Stomach (tissue), 4 donors: ENCODE results near the gene METTL5.

Source experiments
- CTCF ChIP-seq, 7 experiments: fragments of 450-650 bp in 4 of 7; fragments of 200-600 bp in 3 of 7; sonication (generic) in 3 of 7; IDR thresholded peaks; one replicate each; pipeline ENCODE4 v1.5.1; 2016 to 2019; ENCODE audit warnings: antibody characterized with exemption in 7 of 7, control low read depth in 2 of 7, mild to moderate bottlenecking in 1 of 7
- EP300 ChIP-seq: sonication (generic); formaldehyde crosslinking; IDR thresholded peaks from one replicate; pipeline ENCODE4 v1.6.1; 2017; ENCODE audit warnings: antibody characterized with exemption
- POLR2A ChIP-seq, 4 donors: fragments of 450-650 bp; IDR thresholded peaks; one replicate each; pipeline ENCODE4 v1.6.1; 2016; ENCODE audit warnings: antibody characterized with exemption in 4 of 4, control low read depth in 2 of 4, mild to moderate bottlenecking in 1 of 4, moderate library complexity in 1 of 4
- POLR2AphosphoS5 ChIP-seq, 3 donors: sonication (generic); formaldehyde crosslinking; IDR thresholded peaks; one replicate each; pipeline ENCODE4 v1.6.1; 2016; ENCODE audit warnings: antibody characterized with exemption in 3 of 3

DNA sequence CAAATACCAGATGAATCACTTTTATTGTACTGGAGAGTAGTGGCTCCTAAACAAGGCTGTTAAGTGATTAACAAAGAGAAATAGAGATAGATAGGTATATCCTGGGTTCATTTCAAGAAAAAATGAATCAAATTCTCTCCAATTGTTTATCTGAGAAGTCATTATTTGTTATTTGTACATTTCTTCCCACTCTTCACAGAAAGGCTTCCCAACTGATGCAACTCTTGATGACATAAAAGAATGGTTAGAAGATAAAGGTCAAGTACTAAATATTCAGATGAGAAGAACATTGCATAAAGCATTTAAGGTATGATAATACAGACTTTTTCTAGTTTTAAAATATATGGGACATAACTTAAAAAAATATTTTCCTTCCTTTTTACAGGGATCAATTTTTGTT lies 18.1 kb downstream of the METTL5 start:
- TF ChIP-seq CTCF (IDR thresholded peaks at IDR 0.05): no peak
- no peak for TF ChIP-seq EP300
- no peak for TF ChIP-seq POLR2AphosphoS5 (IDR thresholded peaks at IDR 0.05)
- TF ChIP-seq POLR2A (IDR thresholded peaks at IDR 0.05): no peak
